SK-N-SH (cell line): ENCODE results near the gene CNTNAP2.

ENCODE experiments used
- CTCF ChIP-seq: fragments of 200-600 bp; sonication (generic); IDR thresholded peaks from 2 replicates; pipeline ENCODE4 v1.6.1; 2017; ENCODE audit warnings: antibody characterized with exemption, mild to moderate bottlenecking, moderate library complexity
- EZH2phosphoT487 ChIP-seq: fragments of 200-600 bp; sonication (generic); IDR thresholded peaks from 2 replicates; pipeline ENCODE4 v1.6.1; 2017; ENCODE audit warnings: low read depth, mixed run types, mild to moderate bottlenecking, antibody characterized with exemption, moderate library complexity, borderline replicate concordance
- MAX ChIP-seq: IDR thresholded peaks from 2 replicates; pipeline ENCODE4 v1.4.0; 2012; ENCODE audit warnings: low read depth
- ZBTB33 ChIP-seq: IDR thresholded peaks from 2 replicates; pipeline ENCODE4 v1.4.0; 2012; ENCODE audit warnings: low read depth, borderline replicate concordance

GRCh38 chr7:146606628-146607027 lies 490.0 kb downstream of the CNTNAP2 start:
- TF ChIP-seq MAX (no peak), CTCF (no peak), ZBTB33 (no peak), EZH2phosphoT487 (no peak)
